Osteoblast (primary cell): ENCODE results near the gene UNC45B. TPM values are rescaled to one million over a fixed set of nuclear protein-coding genes. Genes with fewer than 3 reads are reported as not detected.

Source experiments
- DNase-seq: peaks from one replicate; pipeline ENCODE4 v3.0.0; 2011; ENCODE audit warnings: low spot score, mixed read lengths; ENCODE audit not compliant: insufficient read length; ENCODE audit errors: missing footprints
- H2AFZ ChIP-seq: 2 replicates; pipeline ENCODE4 v1.6.0; 2011; ENCODE audit warnings: mild to moderate bottlenecking, low read length
- H3K27ac ChIP-seq: 2 replicates; pipeline ENCODE4 v1.5.1; 2011; ENCODE audit warnings: mild to moderate bottlenecking, low read depth, low read length, moderate library complexity
- H3K27me3 ChIP-seq: 2 replicates; pipeline ENCODE4 v1.6.0; 2012; ENCODE audit warnings: mild to moderate bottlenecking, control low read depth, inconsistent platforms, low read length, moderate library complexity; ENCODE audit not compliant: insufficient read depth
- H3K36me3 ChIP-seq: 2 replicates; pipeline ENCODE4 v1.5.1; 2011; ENCODE audit warnings: mild to moderate bottlenecking, low read length, control low read depth, moderate library complexity; ENCODE audit not compliant: insufficient read depth
- H3K4me1 ChIP-seq: 2 replicates; pipeline ENCODE4 v1.5.1; 2011; ENCODE audit warnings: mild to moderate bottlenecking, low read length, control low read depth, moderate library complexity; ENCODE audit not compliant: insufficient read depth
- H3K4me2 ChIP-seq: 2 replicates; pipeline ENCODE4 v1.6.0; 2011; ENCODE audit warnings: mild to moderate bottlenecking, low read length; ENCODE audit not compliant: insufficient read depth
- H3K4me3 ChIP-seq: fragments of 200-600 bp; sonication (generic); 3 replicates; pipeline ENCODE4 v1.5.1; 2012; ENCODE audit warnings: mild to moderate bottlenecking, low read length, inconsistent platforms; ENCODE audit not compliant: insufficient read depth
- H3K79me2 ChIP-seq: 2 replicates; pipeline ENCODE4 v1.6.0; 2012; ENCODE audit warnings: mild to moderate bottlenecking, low read length, control low read depth, inconsistent platforms; ENCODE audit not compliant: insufficient read depth
- H3K9me3 ChIP-seq: 2 replicates; pipeline ENCODE4 v1.5.1; 2011; ENCODE audit warnings: low read depth, low read length, control low read depth
- H4K20me1 ChIP-seq: 2 replicates; pipeline ENCODE4 v1.6.0; 2012; ENCODE audit warnings: mild to moderate bottlenecking, low read length, control low read depth; ENCODE audit not compliant: insufficient read depth
- total RNA-seq: library from RNA; depleted of rRNA; stranded (reverse); fragments of >200 nt; gene quantifications from 2 replicates; pipeline ENCODE4 v1.2.3, GENCODE V29; 2012
- TF ChIP-seq, protein P1 (sequence below): IDR thresholded peaks from 2 replicates; pipeline ENCODE4 v1.5.1; 2011; ENCODE audit warnings: mild to moderate bottlenecking, low read depth, low read length, moderate library complexity; ENCODE audit errors: extremely low read depth

UNC45B gene
- total RNA-seq, 1 donor: not detected

GRCh38 chr17:35235289-35235688 is 87.7 kb downstream of the UNC45B start:
- Histone ChIP-seq H3K27me3 (no peaks in the 10 kb centered on the region), H3K4me1 (peaks cover 12% of the 10 kb centered on the region), H3K36me3 (no peaks in the 10 kb centered on the region)

GRCh38 chr17:35235917-35236316 is 88.3 kb downstream of the UNC45B start:
- H3K9me3 ChIP-seq: no peaks in the 10 kb centered on the region
- H3K4me3 ChIP-seq: no peak overlapping the region
- H4K20me1 ChIP-seq: no peaks in the 10 kb centered on the region
- H3K79me2 ChIP-seq: no peaks in the 10 kb centered on the region
- DNase-seq: no peak
- no peak overlapping the region for H2AFZ ChIP-seq
- no peak overlapping the region for H3K27ac ChIP-seq
- TF ChIP-seq, protein P1, sequence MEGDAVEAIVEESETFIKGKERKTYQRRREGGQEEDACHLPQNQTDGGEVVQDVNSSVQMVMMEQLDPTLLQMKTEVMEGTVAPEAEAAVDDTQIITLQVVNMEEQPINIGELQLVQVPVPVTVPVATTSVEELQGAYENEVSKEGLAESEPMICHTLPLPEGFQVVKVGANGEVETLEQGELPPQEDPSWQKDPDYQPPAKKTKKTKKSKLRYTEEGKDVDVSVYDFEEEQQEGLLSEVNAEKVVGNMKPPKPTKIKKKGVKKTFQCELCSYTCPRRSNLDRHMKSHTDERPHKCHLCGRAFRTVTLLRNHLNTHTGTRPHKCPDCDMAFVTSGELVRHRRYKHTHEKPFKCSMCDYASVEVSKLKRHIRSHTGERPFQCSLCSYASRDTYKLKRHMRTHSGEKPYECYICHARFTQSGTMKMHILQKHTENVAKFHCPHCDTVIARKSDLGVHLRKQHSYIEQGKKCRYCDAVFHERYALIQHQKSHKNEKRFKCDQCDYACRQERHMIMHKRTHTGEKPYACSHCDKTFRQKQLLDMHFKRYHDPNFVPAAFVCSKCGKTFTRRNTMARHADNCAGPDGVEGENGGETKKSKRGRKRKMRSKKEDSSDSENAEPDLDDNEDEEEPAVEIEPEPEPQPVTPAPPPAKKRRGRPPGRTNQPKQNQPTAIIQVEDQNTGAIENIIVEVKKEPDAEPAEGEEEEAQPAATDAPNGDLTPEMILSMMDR: no peak
- H3K36me3 ChIP-seq: no peaks in the 10 kb centered on the region
- no peak overlapping the region for H3K4me2 ChIP-seq
- H3K27me3 ChIP-seq: no peaks in the 10 kb centered on the region
- peaks cover 12% of the 10 kb centered on the region for H3K4me1 ChIP-seq

More at GRCh38 chr17:35235289-35235688, 87.7 kb downstream of the UNC45B start:
- Histone ChIP-seq H3K9me3 (no peaks in the 10 kb centered on the region), H2AFZ (no peak overlapping the region), H3K27ac (no peak overlapping the region), H3K4me2 (no peak overlapping the region), H4K20me1 (no peaks in the 10 kb centered on the region), H3K4me3 (no peak overlapping the region), H3K79me2 (no peaks in the 10 kb centered on the region)
- DNase-seq: no peak
- TF ChIP-seq, protein P1: no peak

- no peaks in the 10 kb centered on the region for H3K27me3 ChIP-seq
- peaks cover 13% of the 10 kb centered on the region for H3K4me1 ChIP-seq
- H3K4me3 ChIP-seq: no peak overlapping the region
- TF ChIP-seq, protein P1: no peak
- H3K36me3 ChIP-seq: no peaks in the 10 kb centered on the region
- H4K20me1 ChIP-seq: no peaks in the 10 kb centered on the region
- no peak overlapping the region for H2AFZ ChIP-seq
- no peaks in the 10 kb centered on the region for H3K9me3 ChIP-seq
- peaks cover 3% of the 10 kb centered on the region for H3K79me2 ChIP-seq
- no peak for DNase-seq
- H3K4me2 ChIP-seq: no peak overlapping the region
- no peak overlapping the region for H3K27ac ChIP-seq
Observed at GRCh38 chr17:35236821-35237220, 89.2 kb downstream of the UNC45B start.

GRCh38 chr17:35238821-35239220 is 91.2 kb downstream of the UNC45B start:
- Histone ChIP-seq H2AFZ (no peak overlapping the region), H3K27me3 (no peaks in the 10 kb centered on the region), H3K27ac (no peak overlapping the region), H3K4me1 (peaks cover 18% of the 10 kb centered on the region), H3K4me3 (no peak overlapping the region), H4K20me1 (no peaks in the 10 kb centered on the region), H3K4me2 (no peak overlapping the region), H3K9me3 (no peaks in the 10 kb centered on the region), H3K36me3 (no peaks in the 10 kb centered on the region), H3K79me2 (peaks cover 10% of the 10 kb centered on the region)
- peak; percentile 88 for DNase-seq
- TF ChIP-seq, protein P1: no peak

Other genes starting within 250 kb of the UNC45B start
- 5.9 and 6.2 TPM in 2 replicates for gene CCT6B, start 186.4 kb upstream of the UNC45B start, total RNA-seq
- gene ZNF830, start 186.3 kb upstream of the UNC45B start, total RNA-seq: 9.4 and 10.5 TPM in 2 replicates
- gene LIG3, start 167.3 kb upstream of the UNC45B start, total RNA-seq: 22.1 and 26.1 TPM in 2 replicates
- 15.2 and 15.6 TPM in 2 replicates for gene RFFL, start 84.1 kb upstream of the UNC45B start, total RNA-seq
- 14.8 and 19.7 TPM in 2 replicates for gene RAD51D, start 28.0 kb upstream of the UNC45B start, total RNA-seq
- gene FNDC8, start 26.2 kb upstream of the UNC45B start, total RNA-seq: not detected in 2 replicates
- gene NLE1, start 5.5 kb upstream of the UNC45B start, total RNA-seq: 13.3 and 15.6 TPM in 2 replicates
- not detected in 2 replicates for gene SLC35G3, start 46.6 kb downstream of the UNC45B start, total RNA-seq
- gene SLFN5, start 95.3 kb downstream of the UNC45B start, total RNA-seq: 184 and 211 TPM in 2 replicates
- gene SLFN11, start 225.8 kb downstream of the UNC45B start, total RNA-seq: 52.8 and 62.2 TPM in 2 replicates